ENCODE measurements around the gene MDK. TPM values are rescaled to one million over a fixed set of nuclear protein-coding genes. Genes with fewer than 3 reads are reported as not detected.

Gene MDK
- total and polyA plus RNA-seq, 2 of the 13 experiments (the other 11 are each of a cell fraction or from before 2014, with no cell fraction given), result 312 to 407 TPM

DNA sequence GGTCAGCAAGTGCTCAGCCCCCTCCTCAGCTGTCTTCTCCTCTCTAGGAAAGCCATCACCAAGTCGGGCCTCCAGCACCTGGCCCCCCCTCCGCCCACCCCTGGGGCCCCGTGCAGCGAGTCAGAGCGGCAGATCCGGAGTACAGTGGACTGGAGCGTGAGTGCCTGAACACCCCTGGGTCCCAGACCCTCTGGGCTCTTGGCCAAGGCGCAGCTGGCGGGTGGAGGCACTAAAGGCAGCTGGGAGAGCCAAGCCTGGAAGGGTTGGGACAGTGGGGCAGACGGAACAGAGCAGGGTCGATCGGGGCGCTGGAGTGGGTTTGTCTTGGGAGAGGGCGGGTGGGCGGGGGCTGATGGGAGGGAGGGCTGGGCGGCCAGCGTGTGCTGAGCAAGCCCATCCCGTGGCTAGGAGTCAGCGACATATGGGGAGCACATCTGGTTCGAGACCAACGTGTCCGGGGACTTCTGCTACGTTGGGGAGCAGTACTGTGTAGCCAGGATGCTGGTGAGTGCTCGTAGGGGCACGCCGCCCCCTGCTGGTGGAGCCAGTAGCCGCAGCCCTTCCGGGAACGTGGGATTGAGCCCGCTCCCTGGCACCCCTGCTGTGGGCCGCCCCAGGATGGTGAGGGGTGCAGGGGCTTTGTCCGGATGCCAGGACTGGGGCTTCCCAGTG is 14.1 kb upstream of the MDK start:
- FAIRE-seq (no peak), ATAC-seq (peak; percentile 72), DNase-seq (ENCODE audit: low spot score) (peak; percentile 25)
- ChIA-PET CTCF (ENCODE audit: low intra/inter-chr PET ratio, low total read pairs) (interaction anchor here (0.7 to 1.2 kb wide), 2 partner anchors 120 to 128 kb away, joined by 3 to 4 read pairs; no protein-coding TSS in a partner anchor), POLR2A (no interaction called here)
- no peak overlapping the region for H3K4me2 ChIP-seq (ENCODE audit: low read depth, low read length)
- 90% methylated on average over 14 of the region's 32 CpGs for WGBS (ENCODE audit: low lambda C conversion rate)
- no peaks in the 10 kb centered on the region for H3K9me3 ChIP-seq (ENCODE audit: low read length)
- BruUV-seq (replicated peaks), result no TSS peak
- intact Hi-C loops (cut with micrococcal nuclease; ENCODE audit: unreplicated experiment), result no loop called here
- H2AFZ ChIP-seq (ENCODE audit: low read length), result no peak overlapping the region
- peaks cover 20% of the 10 kb centered on the region for H3K4me1 ChIP-seq (ENCODE audit: insufficient read depth, low read length)
- no peak overlapping the region for H3K27ac ChIP-seq (ENCODE audit: extremely low read length, insufficient read depth, low read length)
- H3K27me3 ChIP-seq (ENCODE audit: control insufficient read depth in 1 of 2, insufficient read depth in 2 of 2, low read length in 2 of 2), result no peaks in the 10 kb centered on the region
- no peaks in the 10 kb centered on the region for H4K20me1 ChIP-seq (ENCODE audit: insufficient read depth, low read length)
- no peaks in the 10 kb centered on the region for H3K79me2 ChIP-seq (ENCODE audit: insufficient read depth, low read length)
- H3K4me3 ChIP-seq (replicated peaks in 1 of 3; ENCODE audit: insufficient read depth in 1 of 3, low read depth in 2 of 3, low read length in 3 of 3), result no peak overlapping the region
- in situ Hi-C loops (cut with HindIII; ENCODE audit: extremely low pct_ligation_motif_present, low pct_unique_long_range_greater_than_20kb), result no loop called here
- H3K9ac ChIP-seq (ENCODE audit: insufficient read depth, low read depth, low read length), result no peak overlapping the region
- peaks cover 1 to 13% of the 10 kb centered on the region in 2 experiments; a peak in 2 of 5 replicates for H3K36me3 ChIP-seq (replicated peaks in 1 of 2; ENCODE audit: control insufficient read depth in 1 of 2, insufficient read depth in 2 of 2, low read length in 2 of 2)
- TF ChIP-seq ELF3 (CRISPR knock-in tag; IDR thresholded peaks at IDR 0.05) (0 out of 2 replicates have a peak, but pooled peaks have one; percentile 25), RAD21 (CRISPR knock-in tag; IDR thresholded peaks at IDR 0.05) (peak; percentile 56; the same call in 1 of the 2 replicates), ZMAT3 (CRISPR knock-in tag; conservative IDR thresholded peaks at IDR 0.05) (no peak), ZNF615 (CRISPR knock-in tag; IDR thresholded peaks at IDR 0.05; ENCODE audit: borderline replicate concordance) (no peak)
- TF ChIP-seq, protein P1, sequence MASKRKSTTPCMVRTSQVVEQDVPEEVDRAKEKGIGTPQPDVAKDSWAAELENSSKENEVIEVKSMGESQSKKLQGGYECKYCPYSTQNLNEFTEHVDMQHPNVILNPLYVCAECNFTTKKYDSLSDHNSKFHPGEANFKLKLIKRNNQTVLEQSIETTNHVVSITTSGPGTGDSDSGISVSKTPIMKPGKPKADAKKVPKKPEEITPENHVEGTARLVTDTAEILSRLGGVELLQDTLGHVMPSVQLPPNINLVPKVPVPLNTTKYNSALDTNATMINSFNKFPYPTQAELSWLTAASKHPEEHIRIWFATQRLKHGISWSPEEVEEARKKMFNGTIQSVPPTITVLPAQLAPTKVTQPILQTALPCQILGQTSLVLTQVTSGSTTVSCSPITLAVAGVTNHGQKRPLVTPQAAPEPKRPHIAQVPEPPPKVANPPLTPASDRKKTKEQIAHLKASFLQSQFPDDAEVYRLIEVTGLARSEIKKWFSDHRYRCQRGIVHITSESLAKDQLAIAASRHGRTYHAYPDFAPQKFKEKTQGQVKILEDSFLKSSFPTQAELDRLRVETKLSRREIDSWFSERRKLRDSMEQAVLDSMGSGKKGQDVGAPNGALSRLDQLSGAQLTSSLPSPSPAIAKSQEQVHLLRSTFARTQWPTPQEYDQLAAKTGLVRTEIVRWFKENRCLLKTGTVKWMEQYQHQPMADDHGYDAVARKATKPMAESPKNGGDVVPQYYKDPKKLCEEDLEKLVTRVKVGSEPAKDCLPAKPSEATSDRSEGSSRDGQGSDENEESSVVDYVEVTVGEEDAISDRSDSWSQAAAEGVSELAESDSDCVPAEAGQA (IDR thresholded peaks at IDR 0.05; ENCODE audit: low read depth), result no peak
- TF ChIP-seq, protein P1 (CRISPR knock-in tag; IDR thresholded peaks at IDR 0.05; ENCODE audit: borderline replicate concordance), result no peak
- TF ChIP-seq, protein P2, sequence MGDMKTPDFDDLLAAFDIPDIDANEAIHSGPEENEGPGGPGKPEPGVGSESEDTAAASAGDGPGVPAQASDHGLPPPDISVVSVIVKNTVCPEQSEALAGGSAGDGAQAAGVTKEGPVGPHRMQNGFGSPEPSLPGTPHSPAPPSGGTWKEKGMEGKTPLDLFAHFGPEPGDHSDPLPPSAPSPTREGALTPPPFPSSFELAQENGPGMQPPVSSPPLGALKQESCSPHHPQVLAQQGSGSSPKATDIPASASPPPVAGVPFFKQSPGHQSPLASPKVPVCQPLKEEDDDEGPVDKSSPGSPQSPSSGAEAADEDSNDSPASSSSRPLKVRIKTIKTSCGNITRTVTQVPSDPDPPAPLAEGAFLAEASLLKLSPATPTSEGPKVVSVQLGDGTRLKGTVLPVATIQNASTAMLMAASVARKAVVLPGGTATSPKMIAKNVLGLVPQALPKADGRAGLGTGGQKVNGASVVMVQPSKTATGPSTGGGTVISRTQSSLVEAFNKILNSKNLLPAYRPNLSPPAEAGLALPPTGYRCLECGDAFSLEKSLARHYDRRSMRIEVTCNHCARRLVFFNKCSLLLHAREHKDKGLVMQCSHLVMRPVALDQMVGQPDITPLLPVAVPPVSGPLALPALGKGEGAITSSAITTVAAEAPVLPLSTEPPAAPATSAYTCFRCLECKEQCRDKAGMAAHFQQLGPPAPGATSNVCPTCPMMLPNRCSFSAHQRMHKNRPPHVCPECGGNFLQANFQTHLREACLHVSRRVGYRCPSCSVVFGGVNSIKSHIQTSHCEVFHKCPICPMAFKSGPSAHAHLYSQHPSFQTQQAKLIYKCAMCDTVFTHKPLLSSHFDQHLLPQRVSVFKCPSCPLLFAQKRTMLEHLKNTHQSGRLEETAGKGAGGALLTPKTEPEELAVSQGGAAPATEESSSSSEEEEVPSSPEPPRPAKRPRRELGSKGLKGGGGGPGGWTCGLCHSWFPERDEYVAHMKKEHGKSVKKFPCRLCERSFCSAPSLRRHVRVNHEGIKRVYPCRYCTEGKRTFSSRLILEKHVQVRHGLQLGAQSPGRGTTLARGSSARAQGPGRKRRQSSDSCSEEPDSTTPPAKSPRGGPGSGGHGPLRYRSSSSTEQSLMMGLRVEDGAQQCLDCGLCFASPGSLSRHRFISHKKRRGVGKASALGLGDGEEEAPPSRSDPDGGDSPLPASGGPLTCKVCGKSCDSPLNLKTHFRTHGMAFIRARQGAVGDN (CRISPR knock-in tag; IDR thresholded peaks at IDR 0.05), result peak; percentile 32; the same call in 1 of the 2 replicates
- TF ChIP-seq, protein P3, sequence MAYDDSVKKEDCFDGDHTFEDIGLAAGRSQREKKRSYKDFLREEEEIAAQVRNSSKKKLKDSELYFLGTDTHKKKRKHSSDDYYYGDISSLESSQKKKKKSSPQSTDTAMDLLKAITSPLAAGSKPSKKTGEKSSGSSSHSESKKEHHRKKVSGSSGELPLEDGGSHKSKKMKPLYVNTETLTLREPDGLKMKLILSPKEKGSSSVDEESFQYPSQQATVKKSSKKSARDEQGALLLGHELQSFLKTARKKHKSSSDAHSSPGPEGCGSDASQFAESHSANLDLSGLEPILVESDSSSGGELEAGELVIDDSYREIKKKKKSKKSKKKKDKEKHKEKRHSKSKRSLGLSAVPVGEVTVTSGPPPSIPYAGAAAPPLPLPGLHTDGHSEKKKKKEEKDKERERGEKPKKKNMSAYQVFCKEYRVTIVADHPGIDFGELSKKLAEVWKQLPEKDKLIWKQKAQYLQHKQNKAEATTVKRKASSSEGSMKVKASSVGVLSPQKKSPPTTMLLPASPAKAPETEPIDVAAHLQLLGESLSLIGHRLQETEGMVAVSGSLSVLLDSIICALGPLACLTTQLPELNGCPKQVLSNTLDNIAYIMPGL (CRISPR knock-in tag; IDR thresholded peaks at IDR 0.05; ENCODE audit: borderline replicate concordance in 1 of 2, low read depth in 1 of 2), result 0 out of 4 replicates have a peak, but pooled peaks of 1 of the 2 experiments have one; percentile 32
- TF ChIP-seq, protein P4, sequence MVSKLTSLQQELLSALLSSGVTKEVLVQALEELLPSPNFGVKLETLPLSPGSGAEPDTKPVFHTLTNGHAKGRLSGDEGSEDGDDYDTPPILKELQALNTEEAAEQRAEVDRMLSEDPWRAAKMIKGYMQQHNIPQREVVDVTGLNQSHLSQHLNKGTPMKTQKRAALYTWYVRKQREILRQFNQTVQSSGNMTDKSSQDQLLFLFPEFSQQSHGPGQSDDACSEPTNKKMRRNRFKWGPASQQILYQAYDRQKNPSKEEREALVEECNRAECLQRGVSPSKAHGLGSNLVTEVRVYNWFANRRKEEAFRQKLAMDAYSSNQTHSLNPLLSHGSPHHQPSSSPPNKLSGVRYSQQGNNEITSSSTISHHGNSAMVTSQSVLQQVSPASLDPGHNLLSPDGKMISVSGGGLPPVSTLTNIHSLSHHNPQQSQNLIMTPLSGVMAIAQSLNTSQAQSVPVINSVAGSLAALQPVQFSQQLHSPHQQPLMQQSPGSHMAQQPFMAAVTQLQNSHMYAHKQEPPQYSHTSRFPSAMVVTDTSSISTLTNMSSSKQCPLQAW (CRISPR knock-in tag; IDR thresholded peaks at IDR 0.05), result no peak

Data from HepG2 (cell line).